ENCODE results near the gene TRIM34.
"Not testable (repeated sequence)": the region's sequence is repeated elsewhere in the genome, so short reads cannot be mapped to it uniquely, and the experiment has no call there.

The TRIM34 gene

GRCh38 chr11:5683620-5684019 lies 58.8 kb downstream of the TRIM34 start:
- peak in 1 of 2 donors; percentile 15 for DNase-seq (ENCODE audit: extremely low read depth in 1 of 2, low read depth in 1 of 2)

DNA sequence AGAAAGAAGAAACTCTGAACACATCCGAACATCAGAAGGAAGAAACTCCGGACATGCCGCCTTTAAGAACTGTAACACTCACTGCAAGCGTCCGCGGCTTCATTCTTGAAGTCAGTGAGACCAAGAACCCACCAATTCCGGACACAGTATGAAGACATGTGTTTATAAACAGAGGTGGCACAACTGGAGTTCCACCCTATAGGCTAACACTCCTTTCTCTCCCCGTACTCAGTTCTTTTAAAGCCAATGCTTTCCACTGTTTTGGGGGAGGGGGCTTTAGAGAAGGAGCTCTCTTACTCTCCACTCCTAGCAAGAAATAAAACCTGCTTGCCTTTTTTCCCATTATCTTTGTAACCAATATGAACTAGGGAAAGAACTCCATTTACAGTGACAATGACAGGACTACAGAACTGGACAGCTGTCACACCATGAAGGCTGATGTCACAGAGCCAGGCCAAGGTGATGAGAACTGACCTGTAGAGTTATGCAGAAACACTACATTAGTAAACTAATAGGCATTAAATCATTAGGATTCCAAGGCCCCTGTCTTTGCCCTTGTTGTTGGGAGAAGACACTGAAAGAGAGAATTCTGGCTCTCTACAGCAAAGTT lies 59.3 kb downstream of the TRIM34 start:
- DNase-seq (ENCODE audit: extremely low read depth in 1 of 2, low read depth in 1 of 2): no peak

- peak; percentile 48 to 71 for DNase-seq (ENCODE audit: extremely low read depth in 1 of 2, low read depth in 1 of 2)
Observed at GRCh38 chr11:5684646-5685362, 60.0 kb downstream of the TRIM34 start, which contains the start of gene TRIM5. Gene TRIM5, minus strand, starts transcription at chr11:5685074. Its CDS starts 4,897 bp downstream, at chr11:5680177.

DNA sequence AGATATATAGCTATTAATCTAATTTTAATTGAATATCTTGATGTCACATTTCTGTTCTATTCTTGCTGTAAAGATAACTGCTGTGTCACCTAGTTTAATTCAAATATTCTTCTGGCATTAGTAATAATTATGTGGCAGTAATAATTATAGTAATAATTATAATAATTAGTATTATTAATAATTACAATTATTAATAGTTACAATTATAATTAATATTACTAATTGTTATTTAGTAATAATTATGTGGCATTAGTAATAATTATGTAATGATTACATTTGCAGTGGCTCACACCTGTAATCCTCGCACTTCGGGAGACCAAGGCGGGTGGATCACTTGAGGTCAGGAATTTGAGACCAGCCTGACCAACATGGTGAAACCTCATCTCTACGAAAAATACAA lies 61.6 kb downstream of the TRIM34 start:
- DNase-seq (ENCODE audit: extremely low read depth in 1 of 2, low read depth in 1 of 2): no peak

DNA sequence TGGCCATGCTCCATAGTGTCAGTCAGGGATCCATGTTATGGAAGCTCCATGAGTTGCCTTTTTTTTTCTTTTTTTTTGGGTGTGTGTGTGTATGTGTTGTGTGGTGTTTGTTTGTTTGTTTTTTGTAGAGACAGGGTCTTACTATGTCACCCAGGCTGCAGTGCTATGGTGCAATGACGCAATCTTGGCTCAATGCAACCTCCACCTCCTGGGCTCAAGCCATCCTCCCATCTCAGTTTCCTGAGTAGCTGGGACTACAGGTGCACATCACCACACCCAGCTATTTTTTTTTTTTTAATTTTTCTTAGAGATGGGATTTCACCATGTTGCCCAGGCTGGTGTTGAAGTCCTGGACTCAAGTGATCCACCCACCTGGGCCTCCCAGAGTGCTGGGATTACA lies 63.7 kb downstream of the TRIM34 start:
- no peak for DNase-seq (ENCODE audit: extremely low read depth in 1 of 2, low read depth in 1 of 2)

GRCh38 chr11:5689551-5689983 lies 64.8 kb downstream of the TRIM34 start, which contains the start of gene TRIM22:
Gene TRIM22, plus strand, starts transcription at chr11:5689790. Its CDS starts 6,443 bp downstream, at chr11:5696233.
- DNase-seq (ENCODE audit: extremely low read depth in 1 of 2, low read depth in 1 of 2): peak in 1 of 2 donors; percentile 18

GRCh38 chr11:5690216-5690615 lies 65.4 kb downstream of the TRIM34 start:
- DNase-seq (ENCODE audit: extremely low read depth in 1 of 2, low read depth in 1 of 2): no peak

DNA sequence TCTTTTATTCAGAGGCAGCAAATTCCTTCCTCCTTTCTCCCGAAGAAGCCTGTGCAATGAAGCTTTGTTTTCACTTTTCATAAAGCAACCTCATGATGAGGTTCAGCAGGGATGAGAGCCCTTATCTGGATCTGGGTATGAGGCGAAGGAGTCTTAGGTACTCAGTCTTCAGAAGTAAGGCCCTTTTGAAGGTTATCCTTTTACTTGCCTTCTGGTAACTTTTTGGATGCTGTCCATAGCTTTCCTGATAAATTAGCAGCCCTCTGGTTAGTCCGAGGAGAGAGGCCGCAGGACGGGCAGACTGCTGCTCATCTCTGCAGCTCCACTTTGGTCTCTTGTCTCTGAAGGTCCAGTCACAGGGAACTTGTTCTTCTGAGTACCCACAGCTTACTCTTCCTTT lies 65.9 kb downstream of the TRIM34 start:
- DNase-seq (ENCODE audit: extremely low read depth in 1 of 2, low read depth in 1 of 2): no peak

GRCh38 chr11:5691238-5691963 lies 66.6 kb downstream of the TRIM34 start:
- DNase-seq (ENCODE audit: extremely low read depth in 1 of 2, low read depth in 1 of 2): not testable (repeated sequence)

DNA sequence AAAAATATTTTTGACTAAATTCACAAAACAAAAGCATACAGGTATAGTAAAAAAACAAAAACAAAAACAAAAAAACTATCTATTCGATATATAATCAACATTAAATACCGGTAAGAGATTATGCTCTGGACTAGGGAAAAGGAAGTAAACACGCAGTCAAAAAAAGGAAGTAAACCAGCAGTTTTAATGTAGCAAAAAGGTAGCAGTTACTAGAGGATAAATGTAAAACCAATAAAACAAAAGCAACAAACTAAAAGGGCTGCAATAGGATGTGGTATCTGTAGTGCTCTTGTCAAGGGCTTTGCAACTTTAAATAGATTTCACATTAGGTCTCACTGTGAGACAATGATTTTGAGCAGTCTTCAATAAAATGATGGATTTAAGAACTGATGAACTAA lies 67.2 kb downstream of the TRIM34 start:
- DNase-seq (ENCODE audit: extremely low read depth in 1 of 2, low read depth in 1 of 2): no peak

All from stimulated activated CD8-positive, alpha-beta memory T cell treated with anti-CD3 and anti-CD28 coated beads, Interleukin-7, amount 100 ng/mL, for 48 hours (primary cell).